Measurements from ENCODE around the gene PRPS1.
A peak's percentile ranks its signal among the peaks of the same experiment; 100 is the strongest.
"Not testable (repeated sequence)": the region's sequence is repeated elsewhere in the genome, so short reads cannot be mapped to it uniquely, and the experiment has no call there.

The PRPS1 gene

DNA sequence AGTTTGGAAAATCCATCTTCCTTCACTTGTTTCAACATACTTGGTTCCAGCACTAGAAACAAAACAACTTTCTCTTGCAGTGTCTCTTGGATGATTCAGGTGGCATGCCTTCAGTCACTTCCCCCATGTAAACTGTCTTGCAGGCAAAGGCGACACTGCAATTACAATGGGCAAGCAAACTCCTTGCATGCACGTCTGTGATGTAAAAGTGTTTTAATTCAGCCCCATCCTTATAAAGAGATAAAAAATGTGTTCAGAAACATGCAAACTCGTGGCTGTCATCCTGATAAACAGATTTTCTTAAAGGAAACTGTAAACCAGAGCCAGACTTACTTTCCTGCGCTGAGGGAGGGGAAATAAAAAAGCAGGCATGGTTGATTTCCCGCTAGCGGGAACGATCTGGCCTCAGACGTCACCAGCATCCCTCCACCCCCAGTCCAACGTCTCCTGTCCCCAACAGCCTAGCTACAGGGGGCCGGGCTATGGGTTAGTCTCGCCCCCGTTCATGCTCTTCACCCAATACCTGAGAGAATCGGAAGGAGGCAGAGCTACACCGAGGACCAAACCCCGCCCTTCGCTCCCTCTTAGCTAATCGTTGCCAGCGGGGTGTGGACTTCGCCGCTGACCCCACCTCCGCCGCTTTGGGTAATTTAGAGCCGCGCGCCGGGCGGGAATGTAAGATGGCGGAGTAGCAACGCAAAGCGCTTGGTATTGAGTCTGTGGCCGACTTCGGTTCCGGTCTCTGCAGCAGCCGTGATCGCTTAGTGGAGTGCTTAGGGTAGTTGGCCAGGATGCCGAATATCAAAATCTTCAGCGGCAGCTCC, at the start of gene PRPS1:
Gene PRPS1 (plus strand): TSS at position 673 of the 824 bp plus-strand sequence. CDS start 119 bp downstream, at position 792.
- peak; percentile 68 to 79 for DNase-seq (ENCODE audit: low read depth in 2 of 2)

DNA sequence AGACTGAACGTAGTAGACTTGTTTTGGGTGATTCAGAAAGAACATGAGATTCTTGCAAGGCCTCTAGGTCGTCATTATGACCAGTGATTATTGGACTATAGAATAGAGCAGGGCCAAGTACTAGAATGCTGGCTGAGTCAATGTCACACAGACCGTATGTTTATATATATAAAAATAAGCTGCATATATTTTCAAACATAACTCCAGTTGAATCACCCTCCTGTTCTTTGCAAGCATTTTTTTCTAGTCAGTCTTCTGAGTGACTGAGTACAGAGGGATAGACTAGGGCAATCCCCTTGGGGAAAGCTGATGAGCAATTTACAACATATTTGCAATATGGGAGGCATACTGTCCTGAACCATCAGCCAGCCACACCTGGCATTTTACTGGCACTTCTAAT, 48.4 kb upstream of the PRPS1 start:
- DNase-seq (ENCODE audit: low read depth in 2 of 2) = no peak

GRCh38 chrX:107581923-107582322, 46.4 kb upstream of the PRPS1 start:
- DNase-seq (ENCODE audit: low read depth in 2 of 2) = no peak

DNA sequence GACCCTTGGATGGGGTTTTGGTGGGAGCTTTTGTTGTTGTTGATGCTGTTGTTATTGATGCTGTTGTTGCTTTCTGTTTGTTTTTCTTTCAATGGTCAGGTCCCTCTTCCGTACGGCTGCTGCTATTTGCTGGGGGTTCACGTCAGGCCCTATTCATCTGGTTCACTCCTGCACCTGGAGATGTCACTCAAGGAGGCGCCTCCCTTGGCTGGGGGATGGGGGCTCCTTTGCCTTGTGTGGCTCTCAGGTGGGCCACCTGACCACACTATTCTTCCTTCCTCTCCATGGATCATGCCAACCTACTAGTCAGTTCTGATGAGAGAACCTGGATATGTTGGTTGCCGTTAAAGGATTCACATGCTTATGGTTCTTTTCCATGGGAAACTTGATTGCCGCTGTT, 39.1 kb upstream of the PRPS1 start:
- no peak for DNase-seq (ENCODE audit: low read depth in 2 of 2)

GRCh38 chrX:107596651-107597050, 31.7 kb upstream of the PRPS1 start:
- DNase-seq (ENCODE audit: low read depth in 2 of 2) = no peak

GRCh38 chrX:107597264-107597663, 31.0 kb upstream of the PRPS1 start:
- DNase-seq (ENCODE audit: low read depth in 2 of 2) = no peak

DNA sequence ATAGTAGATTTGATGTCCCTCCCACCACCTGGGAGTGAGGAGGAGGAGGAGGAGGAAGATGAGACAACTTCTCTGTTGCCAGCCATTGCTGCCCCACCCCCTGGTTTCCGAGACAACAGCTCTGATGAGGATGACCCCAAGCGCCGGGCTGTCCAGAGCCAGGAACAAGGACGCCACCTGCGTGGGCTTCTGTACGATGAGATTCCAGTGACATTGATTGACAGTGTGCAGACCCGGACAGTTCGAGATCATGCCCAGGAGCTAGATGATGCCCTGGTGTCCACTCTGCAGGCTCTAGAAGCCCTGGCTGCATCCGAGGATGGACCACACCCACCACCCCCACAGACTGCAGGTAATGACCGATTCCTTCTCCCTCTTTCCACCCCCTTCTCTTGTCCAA, 30.5 kb upstream of the PRPS1 start:
- DNase-seq (ENCODE audit: low read depth in 2 of 2) = no peak

- no peak for DNase-seq (ENCODE audit: low read depth in 2 of 2)
Observed at GRCh38 chrX:107599450-107599861, 28.9 kb upstream of the PRPS1 start.

DNA sequence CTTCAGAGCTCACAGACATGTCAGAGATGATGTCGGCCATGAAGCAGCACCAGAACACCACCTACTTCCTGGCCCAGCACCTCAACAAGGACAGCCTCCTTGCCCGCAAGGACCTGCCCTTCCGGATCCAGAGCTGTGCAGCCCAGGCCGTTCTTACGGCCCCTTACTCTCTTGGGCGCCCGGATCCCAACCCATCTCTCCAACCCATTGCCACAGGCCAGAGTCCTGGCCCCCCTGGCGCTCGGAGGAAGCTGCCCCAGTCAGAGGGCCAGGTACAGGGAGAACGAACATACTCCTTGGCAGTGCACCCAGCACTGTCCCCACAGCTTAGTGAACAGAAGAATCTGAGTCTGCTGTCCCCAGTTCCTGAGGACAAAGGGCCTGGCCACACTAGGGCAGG, 27.9 kb upstream of the PRPS1 start:
- DNase-seq (ENCODE audit: low read depth in 2 of 2) = no peak

DNA sequence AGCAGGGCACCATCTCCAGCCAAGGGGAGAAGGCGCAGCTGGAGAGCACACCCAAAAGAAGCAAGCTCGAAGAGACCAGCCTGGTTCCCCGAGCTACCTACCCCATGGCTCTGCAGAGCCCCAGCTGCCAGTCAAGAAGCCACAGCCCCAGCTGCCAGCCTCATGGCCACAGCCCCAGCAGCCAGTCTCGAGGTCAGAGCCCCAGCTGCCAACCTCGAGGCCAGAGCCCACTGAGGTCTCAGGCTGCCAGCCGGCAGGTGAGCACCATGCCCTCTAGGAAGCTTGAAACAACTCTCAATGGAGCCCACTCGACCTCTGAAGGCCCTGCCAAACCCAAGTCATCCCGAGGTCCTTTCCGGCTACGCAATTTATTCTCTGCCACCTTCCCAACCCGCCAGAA, 27.0 kb upstream of the PRPS1 start:
- DNase-seq (ENCODE audit: low read depth in 2 of 2) = no peak

- DNase-seq (ENCODE audit: low read depth in 2 of 2) = no peak
Observed at GRCh38 chrX:107601759-107602158, 26.6 kb upstream of the PRPS1 start.

- DNase-seq (ENCODE audit: low read depth in 2 of 2) = no peak
Observed at GRCh38 chrX:107602694-107603239, 25.5 kb upstream of the PRPS1 start.

- DNase-seq (ENCODE audit: low read depth in 2 of 2) = no peak
Observed at GRCh38 chrX:107603429-107604159, 24.7 kb upstream of the PRPS1 start.

- not testable (repeated sequence) for DNase-seq (ENCODE audit: low read depth in 2 of 2)
Observed at GRCh38 chrX:107609061-107609460, 19.2 kb upstream of the PRPS1 start.

DNA sequence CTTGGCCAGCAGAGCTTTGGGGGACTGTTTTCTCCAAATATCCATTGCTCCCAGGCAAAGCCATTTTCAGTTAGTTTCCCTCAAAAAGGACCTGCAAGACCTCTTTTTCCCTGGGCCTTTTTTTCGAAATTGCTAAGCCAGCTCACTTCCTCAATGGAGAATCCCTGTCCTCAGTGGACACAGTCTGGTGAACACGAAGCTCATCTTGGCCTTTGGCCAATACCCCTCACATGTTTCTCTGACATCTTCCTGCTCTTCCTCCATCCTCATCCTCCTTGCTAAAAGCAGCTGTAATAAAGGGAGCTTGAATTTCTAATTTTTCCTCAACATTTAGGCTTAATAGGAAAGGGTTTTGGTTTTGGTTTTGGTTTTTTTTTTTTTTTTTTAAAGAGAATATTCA, 17.6 kb upstream of the PRPS1 start:
- no peak for DNase-seq (ENCODE audit: low read depth in 2 of 2)

DNA sequence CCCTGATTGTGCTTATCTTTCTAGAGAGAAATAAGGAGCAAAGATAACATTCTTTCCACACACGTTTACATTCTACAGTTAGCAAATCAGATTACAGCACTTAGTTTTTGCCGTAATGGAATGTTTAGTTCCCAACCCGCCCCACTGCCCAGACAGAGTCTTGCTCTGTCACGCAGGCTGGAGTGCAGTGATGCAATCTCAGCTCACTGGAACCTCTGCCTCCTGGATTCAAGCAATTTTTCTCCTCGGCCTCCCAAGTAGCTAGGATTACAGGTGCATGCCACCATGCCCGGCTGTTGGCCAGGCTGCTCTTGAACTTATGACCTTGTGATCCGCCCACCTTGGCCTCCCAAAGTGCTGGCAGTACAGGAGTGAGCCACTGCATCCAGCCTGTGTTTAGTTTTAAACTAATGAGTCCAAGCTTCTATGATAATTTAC, 8.4 kb upstream of the PRPS1 start:
- no peak for DNase-seq (ENCODE audit: low read depth in 2 of 2)

DNA sequence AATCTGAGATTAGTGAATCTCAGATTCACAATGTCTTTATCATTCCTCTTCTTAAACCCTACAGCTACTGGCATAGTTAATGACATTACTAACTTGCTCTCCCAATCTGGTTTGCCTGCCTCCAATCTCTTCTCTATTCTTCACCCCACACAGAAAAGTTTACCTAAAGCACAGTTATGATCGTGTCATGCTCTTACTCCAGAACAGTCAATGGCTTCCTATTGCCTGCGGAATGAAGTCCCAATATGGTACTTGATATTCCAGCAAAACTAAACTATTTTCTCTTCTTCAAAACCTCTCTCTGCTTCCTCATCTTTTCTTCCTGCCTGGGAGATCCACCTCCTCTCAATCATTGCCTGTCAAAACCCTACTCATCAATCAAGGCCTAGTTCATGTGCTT, 3.4 kb upstream of the PRPS1 start:
- DNase-seq (ENCODE audit: low read depth in 2 of 2) = no peak

- DNase-seq (ENCODE audit: low read depth in 2 of 2) = no peak
Observed at GRCh38 chrX:107625739-107626138, 2.6 kb upstream of the PRPS1 start.

DNA sequence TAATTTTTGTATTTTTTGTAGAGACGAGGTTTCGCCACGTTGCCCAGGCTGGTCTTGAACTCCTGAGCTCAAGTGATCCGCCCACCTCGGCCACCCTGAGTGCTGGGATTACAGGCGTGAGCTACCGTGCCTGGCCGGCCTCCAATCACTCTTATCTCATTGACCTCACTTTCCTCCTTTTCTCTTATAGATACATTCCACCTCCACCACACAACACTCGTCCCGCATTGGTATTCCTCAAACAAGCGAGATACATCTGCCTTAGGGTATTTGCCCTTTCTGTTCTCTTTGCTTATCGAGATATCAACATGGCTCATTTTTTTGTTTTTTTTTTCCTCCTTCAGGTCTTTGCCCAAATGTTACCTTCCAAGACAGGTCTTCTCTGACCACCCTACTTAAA, 1.8 kb upstream of the PRPS1 start:
- DNase-seq (ENCODE audit: low read depth in 2 of 2) = no peak

DNA sequence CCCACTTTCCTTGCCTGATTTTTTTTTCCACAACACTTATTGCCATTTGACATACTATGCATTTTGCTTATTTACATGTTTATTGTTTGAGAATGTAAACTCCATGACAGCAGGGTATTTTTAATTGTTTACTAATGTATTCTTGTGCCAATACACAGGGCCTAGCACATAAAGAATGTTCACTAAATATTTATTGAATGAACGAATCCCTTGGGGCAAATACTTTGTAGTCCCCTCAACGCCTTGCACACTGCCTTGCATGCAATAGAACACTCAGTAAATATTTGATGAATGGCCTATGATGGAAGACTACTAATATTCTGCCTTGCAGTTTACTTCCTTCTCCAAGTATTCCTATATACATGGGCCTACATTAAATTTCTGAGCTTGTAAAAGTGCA, 1.4 kb upstream of the PRPS1 start:
- DNase-seq (ENCODE audit: low read depth in 2 of 2) = no peak

DNA sequence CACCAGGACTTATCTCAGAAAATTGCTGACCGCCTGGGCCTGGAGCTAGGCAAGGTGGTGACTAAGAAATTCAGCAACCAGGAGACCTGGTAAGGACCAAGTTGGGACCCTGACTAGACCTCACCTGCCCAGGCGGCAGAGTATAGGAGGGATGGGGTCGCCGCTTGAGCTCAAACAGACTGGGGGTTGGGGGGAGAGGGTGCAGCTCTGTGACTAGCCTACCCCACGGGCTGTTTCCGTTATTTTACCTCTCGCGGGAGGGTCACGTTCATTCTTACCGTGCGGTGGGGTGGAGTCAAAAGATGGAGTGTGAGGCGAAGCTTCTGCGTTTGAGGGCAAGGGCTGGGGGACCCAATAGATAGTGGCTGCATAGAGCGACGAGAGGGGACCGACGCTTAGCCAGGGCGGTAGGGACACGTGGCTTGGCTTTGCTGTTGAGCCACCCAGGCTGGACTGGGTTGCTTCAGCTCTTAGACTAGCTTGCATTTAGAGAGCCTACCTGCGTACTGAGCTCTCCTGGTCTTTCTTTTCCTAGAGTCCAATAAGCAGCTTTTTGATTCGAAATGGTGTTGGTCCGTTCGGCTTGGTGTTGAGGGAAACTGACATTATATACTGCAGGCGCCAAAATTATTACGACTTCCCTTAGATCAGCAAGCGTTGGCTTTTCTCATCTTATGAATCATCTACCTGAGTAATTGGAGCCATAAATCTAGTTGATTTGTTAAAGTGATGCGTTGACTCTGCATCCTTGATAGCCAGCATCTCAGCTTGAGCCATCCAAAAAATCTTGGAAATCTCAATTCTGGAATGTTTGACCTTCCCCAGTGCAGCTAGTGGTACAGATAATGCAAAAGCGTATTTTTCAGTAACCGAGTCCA, 591 bp downstream of the PRPS1 start:
- no peak for DNase-seq (ENCODE audit: low read depth in 2 of 2)

GRCh38 chrX:107629540-107629909, 1.2 kb downstream of the PRPS1 start:
- DNase-seq (ENCODE audit: low read depth in 2 of 2) = no peak

All from activated CD8-positive, alpha-beta memory T cell treated with anti-CD3 and anti-CD28 coated beads for 4 hours (primary cell).